Cardiac muscle cell (in vitro differentiated cells and primary cell): ENCODE results near the gene CLEC1B. TPM values are rescaled to one million over a fixed set of nuclear protein-coding genes. Genes with fewer than 3 reads are reported as not detected.
"Not testable (repeated sequence)": the region's sequence is repeated elsewhere in the genome, so short reads cannot be mapped to it uniquely, and the experiment has no call there.

Source experiments
- DNase-seq, 2 donors: peaks; one replicate each; pipeline versions ENCODE4 v3.0.0 to v3.0.0-alpha.2; 2010 to 2017; ENCODE audit warnings: low read depth in 1 of 2, low spot score in 1 of 2
- H3K27ac ChIP-seq: fragments of 200-600 bp; sonication (generic); 2 replicates; pipeline ENCODE4 v1.5.1; 2016
- H3K27me3 ChIP-seq: fragments of 200-600 bp; sonication (generic); 2 replicates; pipeline ENCODE4 v1.6.0; 2016; ENCODE audit warnings: control low read depth
- H3K36me3 ChIP-seq: fragments of 200-600 bp; sonication (generic); 2 replicates; pipeline ENCODE4 v1.5.1; 2016; ENCODE audit warnings: control low read depth
- H3K4me1 ChIP-seq: fragments of 200-600 bp; sonication (generic); 2 replicates; pipeline ENCODE4 v1.8.1; 2017; ENCODE audit warnings: low read depth, mild to moderate bottlenecking, mixed run types
- H3K4me3 ChIP-seq: fragments of 200-600 bp; sonication (generic); 2 replicates; pipeline ENCODE4 v1.5.1; 2016; ENCODE audit warnings: mild to moderate bottlenecking
- H3K9me3 ChIP-seq: fragments of 200-600 bp; sonication (generic); 2 replicates; pipeline ENCODE4 v1.5.1; 2017; ENCODE audit warnings: low read depth, mild to moderate bottlenecking, control low read depth
- CTCF ChIP-seq: IDR thresholded peaks from 2 replicates; pipeline ENCODE4 v1.5.1; 2012; ENCODE audit warnings: low read depth, mild to moderate bottlenecking, low read length
- polyA plus RNA-seq: library from polyadenylated mRNA; unstranded; fragments of >200 nt; fragmentation: Nextera tagmentation; extraction: Ambion mirVana; gene quantifications from 2 replicates; pipeline ENCODE4 v1.2.1, GENCODE V29; 2016
- total RNA-seq: library from RNA; depleted of rRNA; stranded (reverse); fragments of >200 nt; gene quantifications from 2 replicates; pipeline ENCODE4 v1.2.3, GENCODE V29; 2016

The CLEC1B gene
- total and polyA plus RNA-seq, 2 experiments from 2014 or later, result 0.95 TPM; not detected in 1

DNA sequence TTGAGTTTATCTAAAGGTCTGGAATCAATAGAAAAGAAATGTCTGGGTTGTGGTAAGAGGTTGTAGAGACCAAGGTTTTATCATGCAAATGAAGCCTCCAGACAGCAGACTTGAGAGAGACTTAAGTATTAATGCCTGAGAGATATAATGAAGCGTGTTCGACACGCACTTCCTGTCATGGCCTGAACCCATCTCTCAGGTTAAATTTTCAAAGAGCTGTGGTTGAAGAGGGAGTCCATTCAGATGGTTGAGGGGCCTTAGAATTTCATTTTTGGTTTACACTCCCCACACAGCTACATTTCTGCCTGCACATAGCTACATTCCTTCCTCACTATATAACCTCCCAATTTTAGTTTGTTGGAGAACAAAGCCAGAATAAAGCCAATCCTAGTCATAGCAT is 37.8 kb downstream of the CLEC1B start:
- TF ChIP-seq CTCF, result no peak
- no peak overlapping the region for H3K4me3 ChIP-seq
- no peak for DNase-seq

GRCh38 chr12:9960590-9960989 is 38.3 kb downstream of the CLEC1B start:
- Histone ChIP-seq H3K27me3 (no peaks in the 10 kb centered on the region), H3K27ac (no peak overlapping the region), H3K4me3 (no peak overlapping the region), H3K9me3 (no peaks in the 10 kb centered on the region), H3K4me1 (no peaks in the 10 kb centered on the region), H3K36me3 (no peaks in the 10 kb centered on the region)
- no peak for TF ChIP-seq CTCF
- no peak for DNase-seq

More for the DNA sequence above, 37.8 kb downstream of the CLEC1B start:
- H3K4me1 ChIP-seq, result no peaks in the 10 kb centered on the region
- no peak overlapping the region for H3K27ac ChIP-seq
- no peaks in the 10 kb centered on the region for H3K9me3 ChIP-seq
- H3K27me3 ChIP-seq, result no peaks in the 10 kb centered on the region
- H3K36me3 ChIP-seq, result no peaks in the 10 kb centered on the region

- TF ChIP-seq CTCF, result no peak
- DNase-seq, result no peak
- Histone ChIP-seq H3K27me3 (no peaks in the 10 kb centered on the region), H3K27ac (no peak overlapping the region), H3K9me3 (no peaks in the 10 kb centered on the region), H3K4me3 (no peak overlapping the region), H3K4me1 (no peaks in the 10 kb centered on the region), H3K36me3 (no peaks in the 10 kb centered on the region)
These were observed 41.1 kb downstream of the CLEC1B start for GRCh38 chr12:9957834-9958233.

DNA sequence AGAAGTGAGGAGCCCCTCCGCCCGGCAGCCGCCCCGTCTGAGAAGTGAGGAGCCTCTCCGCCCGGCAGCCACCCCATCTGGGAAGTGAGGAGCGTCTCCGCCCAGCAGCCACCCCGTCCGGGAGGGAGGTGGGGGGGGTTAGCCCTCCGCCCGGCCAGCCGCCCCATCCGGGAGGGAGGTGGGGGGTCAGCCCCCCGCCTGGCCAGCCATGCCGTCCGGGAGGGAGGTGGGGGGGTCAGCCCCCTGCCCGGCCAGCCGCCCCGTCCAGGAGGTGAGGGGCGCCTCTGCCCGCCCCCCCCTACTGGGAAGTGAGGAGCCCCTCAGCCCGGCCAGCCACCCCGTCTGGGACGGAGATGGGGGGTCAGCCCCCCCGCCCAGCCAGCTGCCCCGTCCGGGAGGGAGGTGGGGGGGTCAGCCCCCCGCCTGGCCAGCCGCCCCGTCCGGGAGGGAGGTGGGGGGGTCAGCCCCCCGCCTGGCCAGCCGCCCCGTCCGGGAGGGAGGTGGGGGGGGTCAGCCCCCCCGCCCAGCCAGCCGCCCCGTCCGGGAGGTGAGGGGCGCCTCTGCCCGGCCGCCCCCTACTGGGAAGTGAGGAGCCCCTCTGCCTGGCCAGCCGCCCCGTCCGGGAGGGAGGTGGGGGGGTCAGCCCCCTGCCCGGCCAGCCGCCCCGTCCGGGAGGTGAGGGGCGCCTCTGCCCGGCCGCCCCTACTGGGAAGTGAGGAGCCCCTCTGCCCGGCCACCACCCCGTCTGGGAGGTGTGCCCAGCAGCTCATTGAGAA is 45.8 kb downstream of the CLEC1B start:
- DNase-seq, H3K36me3 ChIP-seq, H3K4me1 ChIP-seq, H3K9me3 ChIP-seq, H3K27me3 ChIP-seq, H3K4me3 ChIP-seq, H3K27ac ChIP-seq: not testable (repeated sequence)

DNA sequence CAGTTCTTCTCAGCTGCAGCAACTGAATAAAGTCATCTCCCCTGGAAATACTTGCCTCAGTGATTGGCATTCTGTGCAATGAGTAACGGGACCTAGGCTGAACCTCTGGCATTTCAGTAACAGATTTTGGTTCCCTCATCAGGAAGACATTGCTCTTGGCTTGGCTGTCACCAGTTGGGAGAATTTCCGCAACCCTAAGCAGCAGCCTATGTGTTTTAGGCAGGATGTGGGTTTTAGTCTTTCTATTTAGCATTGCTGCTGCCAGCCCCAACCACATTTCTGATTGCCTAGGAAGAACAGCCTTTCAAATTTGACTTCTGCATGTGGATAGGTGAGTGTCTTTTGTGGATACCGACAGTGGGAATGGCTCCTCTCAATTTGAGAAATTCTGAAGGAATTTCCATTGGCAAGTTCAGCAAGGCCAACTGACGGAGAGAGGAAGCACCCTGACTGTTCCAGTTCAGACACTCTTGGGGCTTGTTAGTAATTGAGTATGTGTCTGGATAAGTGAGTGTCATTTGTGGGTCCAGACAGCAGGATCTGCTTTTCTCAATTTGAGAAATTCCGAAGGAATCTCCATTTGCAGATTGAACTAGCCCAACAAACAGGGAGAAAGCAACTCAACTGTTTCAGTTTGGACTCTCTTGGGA is 47.8 kb downstream of the CLEC1B start:
- no peak for DNase-seq
- Histone ChIP-seq H3K27me3 (no peaks in the 10 kb centered on the region), H3K27ac (no peak overlapping the region), H3K36me3 (no peaks in the 10 kb centered on the region), H3K4me1 (no peaks in the 10 kb centered on the region), H3K9me3 (no peaks in the 10 kb centered on the region), H3K4me3 (no peak overlapping the region)
- no peak for TF ChIP-seq CTCF

- Histone ChIP-seq H3K4me1 (no peaks in the 10 kb centered on the region), H3K27ac (no peak overlapping the region), H3K9me3 (no peaks in the 10 kb centered on the region), H3K27me3 (no peaks in the 10 kb centered on the region), H3K4me3 (no peak overlapping the region), H3K36me3 (no peaks in the 10 kb centered on the region)
- no peak for TF ChIP-seq CTCF
- no peak for DNase-seq
These were observed 50.2 kb downstream of the CLEC1B start for GRCh38 chr12:9948606-9949296.
